ENCODE measurements around the gene CPVL.

The CPVL gene

GRCh38 chr7:29071203-29071874, 75.0 kb downstream of the CPVL start:
- TF ChIP-seq, protein P1, sequence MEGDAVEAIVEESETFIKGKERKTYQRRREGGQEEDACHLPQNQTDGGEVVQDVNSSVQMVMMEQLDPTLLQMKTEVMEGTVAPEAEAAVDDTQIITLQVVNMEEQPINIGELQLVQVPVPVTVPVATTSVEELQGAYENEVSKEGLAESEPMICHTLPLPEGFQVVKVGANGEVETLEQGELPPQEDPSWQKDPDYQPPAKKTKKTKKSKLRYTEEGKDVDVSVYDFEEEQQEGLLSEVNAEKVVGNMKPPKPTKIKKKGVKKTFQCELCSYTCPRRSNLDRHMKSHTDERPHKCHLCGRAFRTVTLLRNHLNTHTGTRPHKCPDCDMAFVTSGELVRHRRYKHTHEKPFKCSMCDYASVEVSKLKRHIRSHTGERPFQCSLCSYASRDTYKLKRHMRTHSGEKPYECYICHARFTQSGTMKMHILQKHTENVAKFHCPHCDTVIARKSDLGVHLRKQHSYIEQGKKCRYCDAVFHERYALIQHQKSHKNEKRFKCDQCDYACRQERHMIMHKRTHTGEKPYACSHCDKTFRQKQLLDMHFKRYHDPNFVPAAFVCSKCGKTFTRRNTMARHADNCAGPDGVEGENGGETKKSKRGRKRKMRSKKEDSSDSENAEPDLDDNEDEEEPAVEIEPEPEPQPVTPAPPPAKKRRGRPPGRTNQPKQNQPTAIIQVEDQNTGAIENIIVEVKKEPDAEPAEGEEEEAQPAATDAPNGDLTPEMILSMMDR (IDR thresholded peaks at IDR 0.05), result no peak
- H3K27ac ChIP-seq, result no peak overlapping the region
- no peak for DNase-seq (ENCODE audit: low spot score)
- H3K4me3 ChIP-seq, result no peak overlapping the region

DNA sequence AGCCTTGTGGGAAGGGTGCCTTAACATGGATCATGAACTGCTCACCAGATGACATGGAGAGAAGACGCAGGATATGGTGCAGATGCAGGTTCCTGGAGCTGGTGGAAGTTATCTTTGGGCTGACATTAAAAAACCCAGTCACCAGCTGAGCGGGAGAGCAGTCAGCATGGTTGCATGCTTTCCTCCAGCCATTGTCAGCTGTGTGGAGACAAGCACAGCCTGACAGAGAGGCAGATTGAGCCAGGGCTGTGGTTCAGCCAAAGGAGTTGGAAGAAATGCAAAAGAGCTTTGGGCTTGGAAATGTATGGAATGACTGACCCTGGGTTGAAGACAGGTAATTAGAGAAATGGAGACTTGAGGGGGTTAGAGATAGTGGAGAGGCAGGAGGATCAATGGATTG, 79.7 kb downstream of the CPVL start:
- DNase-seq (ENCODE audit: low spot score), result no peak
- TF ChIP-seq, protein P1 (IDR thresholded peaks at IDR 0.05), result no peak

GRCh38 chr7:29065181-29065857, 81.0 kb downstream of the CPVL start:
- H3K27ac ChIP-seq, result no peak overlapping the region

More for the DNA sequence above, 79.7 kb downstream of the CPVL start:
- Histone ChIP-seq H3K27ac (no peak overlapping the region), H3K4me3 (no peak overlapping the region)

GRCh38 chr7:29063872-29064271, 82.5 kb downstream of the CPVL start:
- H3K4me3 ChIP-seq, result no peak overlapping the region
- no peak for DNase-seq (ENCODE audit: low spot score)
- no peak overlapping the region for H3K27ac ChIP-seq
- TF ChIP-seq, protein P1 (IDR thresholded peaks at IDR 0.05), result no peak

More at GRCh38 chr7:29065181-29065857, 81.0 kb downstream of the CPVL start:
- no peak overlapping the region for H3K4me3 ChIP-seq
- DNase-seq (ENCODE audit: low spot score), result no peak
- TF ChIP-seq, protein P1 (IDR thresholded peaks at IDR 0.05), result no peak

DNA sequence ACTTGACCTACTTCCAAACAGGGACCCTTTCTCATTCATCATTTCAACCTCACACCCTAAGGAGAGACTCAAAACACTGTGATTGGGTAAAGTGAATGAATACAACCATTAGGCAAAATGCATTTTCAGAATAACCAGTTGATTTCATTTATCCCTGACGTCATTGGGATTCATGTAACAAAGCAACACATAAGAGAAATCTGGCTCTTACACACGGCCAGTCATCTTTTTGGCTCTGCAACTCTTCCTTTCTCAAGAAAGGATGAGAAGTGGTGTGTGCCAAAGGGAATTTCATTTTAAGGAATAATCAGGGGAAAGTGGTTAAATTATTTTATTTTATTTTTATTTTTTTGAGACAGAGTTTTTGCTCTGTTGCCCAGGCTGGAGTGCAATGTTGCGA, 83.1 kb downstream of the CPVL start:
- no peak overlapping the region for H3K4me3 ChIP-seq
- H3K27ac ChIP-seq, result no peak overlapping the region
- DNase-seq (ENCODE audit: low spot score), result no peak
- TF ChIP-seq, protein P1 (IDR thresholded peaks at IDR 0.05), result no peak

- TF ChIP-seq, protein P1 (IDR thresholded peaks at IDR 0.05), result no peak
Measured at GRCh38 chr7:29053105-29053872, 93.0 kb downstream of the CPVL start.

More at GRCh38 chr7:29053105-29053872, 93.0 kb downstream of the CPVL start:
- H3K27ac ChIP-seq, result no peak overlapping the region
- no peak overlapping the region for H3K4me3 ChIP-seq
- no peak for DNase-seq (ENCODE audit: low spot score)

Data from coronary artery (tissue), 2 donors.